ENCODE data around the gene DEDD. TPM values are rescaled to one million over a fixed set of nuclear protein-coding genes. Genes with fewer than 3 reads are reported as not detected.

Gene DEDD
- total and polyA plus RNA-seq, 9 donors = 16.8 to 48.1 (median 40.3) TPM

DNA sequence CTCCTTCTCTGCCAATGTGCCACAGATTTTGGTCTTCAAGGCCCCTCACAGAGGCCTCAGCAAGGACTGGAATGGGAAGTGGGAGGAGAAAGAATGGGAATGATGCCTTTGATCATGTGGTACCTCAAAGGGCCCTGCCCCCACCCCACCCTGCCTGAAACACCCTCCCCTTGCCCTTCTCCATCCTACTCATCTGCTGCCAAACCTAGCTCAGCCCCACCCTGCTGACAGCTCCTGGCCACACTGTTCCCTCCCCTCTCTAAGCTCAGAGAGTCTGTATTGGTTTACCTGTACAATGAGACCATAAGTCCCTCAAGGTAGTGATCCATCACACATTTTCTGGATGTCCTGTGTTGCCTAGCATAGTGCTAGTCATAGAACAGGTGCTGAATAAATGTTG, 56.1 kb downstream of the DEDD start:
- Histone ChIP-seq H3K27me3 (ENCODE audit: control insufficient read depth, insufficient read depth, low read length) (peaks cover 14% of the 10 kb centered on the region), H3K4me3 (ENCODE audit: low read length) (no peak overlapping the region), H3K36me3 (ENCODE audit: control insufficient read depth, insufficient read depth, low read length) (no peaks in the 10 kb centered on the region), H3K27ac (ENCODE audit: low read length) (no peak overlapping the region), H3K9me3 (replicated peaks; ENCODE audit: control insufficient read depth, low read depth, low read length) (no peaks in the 10 kb centered on the region), H3K4me1 (ENCODE audit: control insufficient read depth, insufficient read depth, low read length) (no peaks in the 10 kb centered on the region)
- DNase-seq = no peak

DNA sequence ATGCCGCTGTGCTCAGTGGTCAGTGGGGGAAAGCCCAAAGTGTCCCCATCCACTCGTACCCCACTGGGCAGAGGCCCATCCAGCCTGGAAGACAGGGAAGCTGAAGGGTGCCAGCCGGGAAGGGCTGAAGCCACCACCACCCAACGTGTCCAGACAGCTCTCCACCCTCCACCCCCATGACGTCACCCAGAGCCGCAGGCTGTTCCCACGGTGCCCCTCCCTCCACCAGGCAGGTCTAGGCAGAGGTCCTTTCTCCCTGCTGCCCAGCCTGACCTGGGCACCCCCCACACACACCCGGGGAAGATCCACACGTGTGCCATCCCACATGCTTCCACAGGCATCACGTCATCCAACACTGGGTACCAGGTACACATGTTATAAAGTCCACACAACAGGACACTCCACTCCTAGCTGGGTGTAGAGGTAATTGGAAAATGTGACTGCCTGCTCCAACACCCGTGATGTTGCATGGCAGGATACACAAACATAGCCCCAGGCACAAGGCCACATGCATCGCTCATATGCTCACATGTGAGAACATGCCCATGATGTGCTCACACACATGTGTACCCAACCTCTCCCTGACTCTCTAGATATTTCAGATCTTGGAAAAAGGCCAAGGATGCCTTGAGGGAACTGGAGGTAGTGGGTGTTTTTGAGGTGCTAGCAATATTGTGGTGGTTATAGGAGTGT, 57.6 kb downstream of the DEDD start:
- H3K27ac ChIP-seq (ENCODE audit: low read length) = no peak overlapping the region
- no peaks in the 10 kb centered on the region for H3K9me3 ChIP-seq (replicated peaks; ENCODE audit: control insufficient read depth, low read depth, low read length)
- no peaks in the 10 kb centered on the region for H3K36me3 ChIP-seq (ENCODE audit: control insufficient read depth, insufficient read depth, low read length)
- H3K4me3 ChIP-seq (ENCODE audit: low read length) = no peak overlapping the region
- H3K4me1 ChIP-seq (ENCODE audit: control insufficient read depth, insufficient read depth, low read length) = no peaks in the 10 kb centered on the region
- no peak for DNase-seq
- 70% methylated on average over 7 of the region's 12 CpGs for WGBS (ENCODE audit: insufficient coverage)
- H3K27me3 ChIP-seq (ENCODE audit: control insufficient read depth, insufficient read depth, low read length) = peaks cover 10% of the 10 kb centered on the region

DNA sequence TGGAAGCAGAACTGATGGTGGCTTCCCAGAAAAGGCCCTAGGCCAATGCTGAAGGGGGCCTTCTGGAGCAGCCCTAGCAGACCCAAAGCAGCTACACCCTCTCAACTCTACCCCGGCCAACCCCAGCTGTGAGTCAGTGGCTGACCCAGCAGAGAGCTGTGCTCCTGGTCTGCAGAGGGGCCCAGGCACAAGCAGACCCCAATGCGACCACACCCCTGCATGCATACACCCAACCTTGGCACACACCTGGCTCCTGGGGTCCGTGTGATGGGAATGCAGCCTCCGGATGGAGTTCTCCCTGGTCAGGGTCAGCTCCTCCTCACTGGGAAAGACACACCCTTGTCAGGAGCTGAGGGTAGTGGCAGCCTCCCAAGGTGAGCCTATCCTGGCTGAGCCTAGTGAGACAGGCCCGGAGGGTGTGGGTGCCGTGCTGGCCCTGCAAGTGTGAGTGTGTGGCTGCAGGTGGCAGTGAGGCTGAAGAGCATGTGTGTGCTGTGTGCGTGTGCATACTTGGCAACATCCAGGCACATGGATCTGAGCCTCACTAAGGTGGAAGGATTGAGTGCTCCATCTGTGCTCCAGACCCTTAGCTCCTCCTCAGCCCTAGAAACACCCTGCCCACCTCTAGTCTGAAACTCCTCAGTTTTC, 58.9 kb downstream of the DEDD start:
- H3K27ac ChIP-seq (ENCODE audit: low read length) = no peak overlapping the region
- H3K4me1 ChIP-seq (ENCODE audit: control insufficient read depth, insufficient read depth, low read length) = no peaks in the 10 kb centered on the region
- WGBS (ENCODE audit: insufficient coverage) = 78% methylated on average over 5 of the region's 7 CpGs
- no peaks in the 10 kb centered on the region for H3K36me3 ChIP-seq (ENCODE audit: control insufficient read depth, insufficient read depth, low read length)
- no peaks in the 10 kb centered on the region for H3K9me3 ChIP-seq (replicated peaks; ENCODE audit: control insufficient read depth, low read depth, low read length)
- H3K4me3 ChIP-seq (ENCODE audit: low read length) = no peak overlapping the region
- no peak for DNase-seq
- peaks cover 2% of the 10 kb centered on the region for H3K27me3 ChIP-seq (ENCODE audit: control insufficient read depth, insufficient read depth, low read length)

DNA sequence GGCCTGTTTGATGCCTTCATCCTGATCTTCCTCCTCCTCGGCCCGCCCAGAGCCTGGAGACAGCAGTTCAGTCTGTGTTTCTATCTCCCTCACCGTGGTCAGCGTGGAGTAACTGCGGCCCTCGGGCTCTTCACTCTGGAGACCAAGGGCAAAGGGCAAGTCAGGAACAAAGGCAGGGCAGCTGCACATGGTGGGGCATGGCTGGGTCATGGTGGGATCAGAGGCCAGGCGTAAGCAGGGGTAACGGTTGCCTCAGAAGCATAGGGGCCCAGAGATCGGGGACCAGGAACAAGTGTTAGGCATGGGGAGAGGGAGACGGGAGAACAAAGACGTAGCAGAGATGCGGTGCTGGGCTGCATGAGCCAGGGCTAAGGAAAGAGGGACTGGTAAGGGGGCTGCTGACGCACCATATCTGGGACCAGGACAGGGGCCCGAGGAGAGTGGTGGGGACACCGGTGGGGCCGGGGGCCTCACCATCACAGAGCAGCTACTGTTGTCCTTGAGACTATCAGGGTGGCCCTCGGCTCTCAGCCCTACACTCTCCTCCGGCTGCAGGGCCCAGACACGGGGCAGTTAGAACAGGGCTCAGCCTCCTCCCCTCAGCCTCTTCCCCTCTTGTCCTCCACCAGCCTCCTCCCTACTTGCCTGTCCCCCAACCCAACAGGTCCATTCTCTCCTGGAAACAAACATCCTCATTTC, 59.6 kb downstream of the DEDD start:
- H3K4me3 ChIP-seq (ENCODE audit: low read length) = no peak overlapping the region
- 86% methylated on average over 18 of the region's 19 CpGs for WGBS (ENCODE audit: insufficient coverage)
- no peaks in the 10 kb centered on the region for H3K9me3 ChIP-seq (replicated peaks; ENCODE audit: control insufficient read depth, low read depth, low read length)
- no peak overlapping the region for H3K27ac ChIP-seq (ENCODE audit: low read length)
- DNase-seq = no peak
- no peaks in the 10 kb centered on the region for H3K36me3 ChIP-seq (ENCODE audit: control insufficient read depth, insufficient read depth, low read length)
- peaks cover 5% of the 10 kb centered on the region for H3K27me3 ChIP-seq (ENCODE audit: control insufficient read depth, insufficient read depth, low read length)
- no peaks in the 10 kb centered on the region for H3K4me1 ChIP-seq (ENCODE audit: control insufficient read depth, insufficient read depth, low read length)

DNA sequence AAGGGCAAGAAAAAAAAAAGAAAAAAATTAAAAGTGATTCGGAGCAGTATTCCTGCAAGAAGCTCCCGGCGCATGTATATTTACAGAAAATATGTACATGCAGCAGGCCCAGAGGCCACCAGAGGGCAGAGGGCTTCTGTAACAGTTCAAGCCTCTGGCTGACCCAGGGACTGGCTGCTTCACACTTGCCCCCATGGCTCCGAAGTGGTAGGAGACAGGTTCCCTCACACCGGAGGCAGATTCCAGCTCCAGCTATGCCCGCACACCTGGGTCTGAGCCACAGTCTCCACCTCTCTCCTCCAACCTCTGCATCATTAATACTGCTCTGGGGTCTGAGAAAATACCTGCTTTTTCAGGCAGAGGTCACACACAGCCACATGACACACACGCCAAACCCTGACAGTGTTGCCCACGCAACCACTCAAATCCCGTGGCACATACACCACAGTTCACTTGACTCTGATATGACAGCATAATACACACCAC, 60.5 kb downstream of the DEDD start:
- H3K27me3 ChIP-seq (ENCODE audit: control insufficient read depth, insufficient read depth, low read length) = peaks cover 4% of the 10 kb centered on the region
- no peak overlapping the region for H3K27ac ChIP-seq (ENCODE audit: low read length)
- 52% methylated on average over 9 of the region's 9 CpGs for WGBS (ENCODE audit: insufficient coverage)
- no peak overlapping the region for H3K4me3 ChIP-seq (ENCODE audit: low read length)
- H3K36me3 ChIP-seq (ENCODE audit: control insufficient read depth, insufficient read depth, low read length) = no peaks in the 10 kb centered on the region
- no peaks in the 10 kb centered on the region for H3K9me3 ChIP-seq (replicated peaks; ENCODE audit: control insufficient read depth, low read depth, low read length)
- no peaks in the 10 kb centered on the region for H3K4me1 ChIP-seq (ENCODE audit: control insufficient read depth, insufficient read depth, low read length)
- peak; percentile 59 for DNase-seq

Other genes with a start within 250 kb of the DEDD start
- 0.13 TPM for gene ITLN1, start 247.5 kb downstream of the DEDD start, total RNA-seq
- gene ITLN1, start 247.5 kb downstream of the DEDD start, polyA plus RNA-seq (ENCODE audit: insufficient read depth in 1 of 8, insufficient read length in 8 of 8, low replicate concordance in 1 of 8) = 1 to 10 TPM in 2 of 8 donors, under 1 TPM in 4, not detected in 2; 0.19 to 8.6 (median 0.37) TPM
- not detected for gene ITLN2, start 177.9 kb downstream of the DEDD start, total RNA-seq
- gene ITLN2, start 177.9 kb downstream of the DEDD start, polyA plus RNA-seq (ENCODE audit: insufficient read depth in 1 of 8, insufficient read length in 8 of 8, low replicate concordance in 1 of 8) = under 1 TPM in 1 of 8 donors, not detected in 7; 0.56 TPM
- 11.7 TPM for gene F11R, start 111.5 kb downstream of the DEDD start, total RNA-seq
- 10 to 100 TPM in 7 of 8 donors, 1 to 10 TPM in 1; 8.9 to 28.0 (median 12.7) TPM for gene F11R, start 111.5 kb downstream of the DEDD start, polyA plus RNA-seq (ENCODE audit: insufficient read depth in 1 of 8, insufficient read length in 8 of 8, low replicate concordance in 1 of 8)
- 28.8 TPM for gene TSTD1, start 93.7 kb downstream of the DEDD start, total RNA-seq
- gene TSTD1, start 93.7 kb downstream of the DEDD start, polyA plus RNA-seq (ENCODE audit: insufficient read depth in 1 of 8, insufficient read length in 8 of 8, low replicate concordance in 1 of 8) = 10 to 100 TPM; 22.4 to 36.7 (median 25.4) TPM
- 46.9 TPM for gene USF1, start 86.7 kb downstream of the DEDD start, total RNA-seq
- 10 to 100 TPM; 34.9 to 42.5 (median 37.9) TPM for gene USF1, start 86.7 kb downstream of the DEDD start, polyA plus RNA-seq (ENCODE audit: insufficient read depth in 1 of 8, insufficient read length in 8 of 8, low replicate concordance in 1 of 8)
- gene ARHGAP30, start 62.8 kb downstream of the DEDD start, total RNA-seq = 1.3 TPM
- 1 to 10 TPM; 2.7 to 3.4 (median 2.9) TPM for gene ARHGAP30, start 62.8 kb downstream of the DEDD start, polyA plus RNA-seq (ENCODE audit: insufficient read depth in 1 of 8, insufficient read length in 8 of 8, low replicate concordance in 1 of 8)
- gene NECTIN4, start 43.1 kb downstream of the DEDD start, total RNA-seq = 0.04 TPM
- gene NECTIN4, start 43.1 kb downstream of the DEDD start, polyA plus RNA-seq (ENCODE audit: insufficient read depth in 1 of 8, insufficient read length in 8 of 8, low replicate concordance in 1 of 8) = 1 to 10 TPM in 1 of 8 donors, under 1 TPM in 6, not detected in 1; 0.05 to 6.1 (median 0.10) TPM
- gene KLHDC9, start 34.3 kb downstream of the DEDD start, total RNA-seq = 1.0 TPM
- gene KLHDC9, start 34.3 kb downstream of the DEDD start, polyA plus RNA-seq (ENCODE audit: insufficient read depth in 1 of 8, insufficient read length in 8 of 8, low replicate concordance in 1 of 8) = 1 to 10 TPM in 2 of 8 donors, under 1 TPM in 6; 0.23 to 1.5 (median 0.64) TPM
- gene PFDN2, start 14.6 kb downstream of the DEDD start, total RNA-seq = 29.5 TPM
- 10 to 100 TPM; 70.9 to 93.0 (median 74.8) TPM for gene PFDN2, start 14.6 kb downstream of the DEDD start, polyA plus RNA-seq (ENCODE audit: insufficient read depth in 1 of 8, insufficient read length in 8 of 8, low replicate concordance in 1 of 8)
- 29.1 TPM for gene NIT1, start 14.6 kb downstream of the DEDD start, total RNA-seq
- gene NIT1, start 14.6 kb downstream of the DEDD start, polyA plus RNA-seq (ENCODE audit: insufficient read depth in 1 of 8, insufficient read length in 8 of 8, low replicate concordance in 1 of 8) = 10 to 100 TPM; 26.7 to 34.3 (median 30.2) TPM
- gene UFC1, start 21.3 kb upstream of the DEDD start, total RNA-seq = 79.8 TPM
- 100 to 1,000 TPM in 7 of 8 donors, 10 to 100 TPM in 1; 90.7 to 132 (median 107) TPM for gene UFC1, start 21.3 kb upstream of the DEDD start, polyA plus RNA-seq (ENCODE audit: insufficient read depth in 1 of 8, insufficient read length in 8 of 8, low replicate concordance in 1 of 8)
- 10.4 TPM for gene USP21, start 26.8 kb upstream of the DEDD start, total RNA-seq
- 10 to 100 TPM; 24.6 to 36.2 (median 26.3) TPM for gene USP21, start 26.8 kb upstream of the DEDD start, polyA plus RNA-seq (ENCODE audit: insufficient read depth in 1 of 8, insufficient read length in 8 of 8, low replicate concordance in 1 of 8)
- gene PPOX, start 33.8 kb upstream of the DEDD start, total RNA-seq = 22.4 TPM
- 10 to 100 TPM; 16.1 to 28.6 (median 22.3) TPM for gene PPOX, start 33.8 kb upstream of the DEDD start, polyA plus RNA-seq (ENCODE audit: insufficient read depth in 1 of 8, insufficient read length in 8 of 8, low replicate concordance in 1 of 8)
- 16.7 TPM for gene B4GALT3, start 44.8 kb upstream of the DEDD start, total RNA-seq
- gene B4GALT3, start 44.8 kb upstream of the DEDD start, polyA plus RNA-seq (ENCODE audit: insufficient read depth in 1 of 8, insufficient read length in 8 of 8, low replicate concordance in 1 of 8) = 10 to 100 TPM; 22.3 to 29.8 (median 23.5) TPM
- gene ADAMTS4, start 66.4 kb upstream of the DEDD start, total RNA-seq = 7.8 TPM
- 10 to 100 TPM in 4 of 8 donors, 1 to 10 TPM in 4; 8.6 to 14.1 (median 10.6) TPM for gene ADAMTS4, start 66.4 kb upstream of the DEDD start, polyA plus RNA-seq (ENCODE audit: insufficient read depth in 1 of 8, insufficient read length in 8 of 8, low replicate concordance in 1 of 8)
- gene NDUFS2, start 69.7 kb upstream of the DEDD start, total RNA-seq = 84.4 TPM
- gene NDUFS2, start 69.7 kb upstream of the DEDD start, polyA plus RNA-seq (ENCODE audit: insufficient read depth in 1 of 8, insufficient read length in 8 of 8, low replicate concordance in 1 of 8) = 100 to 1,000 TPM; 134 to 163 (median 146) TPM
- gene FCER1G, start 82.6 kb upstream of the DEDD start, total RNA-seq = 6.9 TPM
- gene FCER1G, start 82.6 kb upstream of the DEDD start, polyA plus RNA-seq (ENCODE audit: insufficient read depth in 1 of 8, insufficient read length in 8 of 8, low replicate concordance in 1 of 8) = 10 to 100 TPM; 13.2 to 24.9 (median 20.4) TPM
- 1.7 TPM for gene APOA2, start 91.0 kb upstream of the DEDD start, total RNA-seq
- 10 to 100 TPM in 2 of 8 donors, 1 to 10 TPM in 1, under 1 TPM in 2, not detected in 3; 0.17 to 31.3 (median 1.7) TPM for gene APOA2, start 91.0 kb upstream of the DEDD start, polyA plus RNA-seq (ENCODE audit: insufficient read depth in 1 of 8, insufficient read length in 8 of 8, low replicate concordance in 1 of 8)
- gene TOMM40L, start 93.4 kb upstream of the DEDD start, total RNA-seq = 9.3 TPM
- 10 to 100 TPM in 2 of 8 donors, 1 to 10 TPM in 6; 8.7 to 11.0 (median 9.6) TPM for gene TOMM40L, start 93.4 kb upstream of the DEDD start, polyA plus RNA-seq (ENCODE audit: insufficient read depth in 1 of 8, insufficient read length in 8 of 8, low replicate concordance in 1 of 8)
- not detected for gene NR1I3, start 105.5 kb upstream of the DEDD start, total RNA-seq
- gene NR1I3, start 105.5 kb upstream of the DEDD start, polyA plus RNA-seq (ENCODE audit: insufficient read depth in 1 of 8, insufficient read length in 8 of 8, low replicate concordance in 1 of 8) = 1 to 10 TPM in 6 of 8 donors, under 1 TPM in 2; 0.50 to 1.5 (median 1.1) TPM
- gene PCP4L1, start 126.1 kb upstream of the DEDD start, total RNA-seq = 0.04 TPM
- gene PCP4L1, start 126.1 kb upstream of the DEDD start, polyA plus RNA-seq (ENCODE audit: insufficient read depth in 1 of 8, insufficient read length in 8 of 8, low replicate concordance in 1 of 8) = 1 to 10 TPM in 1 of 8 donors, under 1 TPM in 6, not detected in 1; 0.13 to 1.2 (median 0.37) TPM
- gene MPZ, start 177.3 kb upstream of the DEDD start, total RNA-seq = 21.9 TPM
- 10 to 100 TPM in 5 of 8 donors, 1 to 10 TPM in 3; 6.5 to 38.1 (median 14.3) TPM for gene MPZ, start 177.3 kb upstream of the DEDD start, polyA plus RNA-seq (ENCODE audit: insufficient read depth in 1 of 8, insufficient read length in 8 of 8, low replicate concordance in 1 of 8)
- gene SDHC, start 181.7 kb upstream of the DEDD start, total RNA-seq = 20.2 TPM
- 100 to 1,000 TPM; 112 to 145 (median 136) TPM for gene SDHC, start 181.7 kb upstream of the DEDD start, polyA plus RNA-seq (ENCODE audit: insufficient read depth in 1 of 8, insufficient read length in 8 of 8, low replicate concordance in 1 of 8)
- gene CFAP126, start 235.2 kb upstream of the DEDD start, total RNA-seq = not detected
- 1 to 10 TPM in 5 of 8 donors, under 1 TPM in 2, not detected in 1; 0.41 to 2.9 (median 1.5) TPM for gene CFAP126, start 235.2 kb upstream of the DEDD start, polyA plus RNA-seq (ENCODE audit: insufficient read depth in 1 of 8, insufficient read length in 8 of 8, low replicate concordance in 1 of 8)

All from muscle of leg (tissue), 11 donors.